ENCODE measurements around the gene PITX1. TPM values are rescaled to one million over a fixed set of nuclear protein-coding genes. Genes with fewer than 3 reads are reported as not detected.

The PITX1 gene
- total and polyA plus RNA-seq, 2 donors (not counting 1 experiment from before 2014, with no cell fraction given) = 1.7 to 3.1 TPM

- no peaks in the 10 kb centered on the region for H3K79me2 ChIP-seq (ENCODE audit: control insufficient read depth, insufficient read depth, low read length)
- no peak overlapping the region for H3K4me3 ChIP-seq (replicated peaks in 1 of 4; ENCODE audit: control extremely low read depth in 1 of 4, insufficient read depth in 1 of 4, low read depth in 3 of 4, low read length in 4 of 4)
- H2AFZ ChIP-seq (ENCODE audit: low read length) = no peak overlapping the region
- H3K9me3 ChIP-seq (ENCODE audit: control insufficient read depth, insufficient read depth, low read depth, low read length) = no peaks in the 10 kb centered on the region
- H3K27me3 ChIP-seq (ENCODE audit: control insufficient read depth, insufficient read depth, low read length) = peaks cover 3% of the 10 kb centered on the region
- peak; percentile 42 to 75 for DNase-seq (ENCODE audit: low read depth in 2 of 2)
- TF ChIP-seq CTCF (conservative IDR thresholded peaks at IDR 0.05 in 1 of 2, IDR thresholded peaks at IDR 0.05 in 1 of 2; ENCODE audit: low read depth in 1 of 2, low read length in 2 of 2) (no peak), EZH2 (IDR thresholded peaks at IDR 0.05; ENCODE audit: low read length, missing control alignments) (no peak)
- H3K4me2 ChIP-seq (ENCODE audit: extremely low read depth, insufficient read depth, low read length) = no peak overlapping the region
- no peaks in the 10 kb centered on the region for H3K36me3 ChIP-seq (ENCODE audit: control insufficient read depth, insufficient read depth, low read length)
- H3K4me1 ChIP-seq (ENCODE audit: control insufficient read depth, extremely low read depth, insufficient read depth, low read length) = no peaks in the 10 kb centered on the region
- H4K20me1 ChIP-seq (ENCODE audit: control insufficient read depth, extremely low read depth, insufficient read depth, low read length) = no peaks in the 10 kb centered on the region
- H3K27ac ChIP-seq (ENCODE audit: insufficient read depth, low read length) = no peak overlapping the region
- H3K9ac ChIP-seq (ENCODE audit: insufficient read depth, low read length) = no peak overlapping the region
These were observed 42.0 kb upstream of the PITX1 start for GRCh38 chr5:135076051-135076491.

- Histone ChIP-seq H3K4me3 (replicated peaks in 1 of 4; ENCODE audit: control extremely low read depth in 1 of 4, insufficient read depth in 1 of 4, low read depth in 3 of 4, low read length in 4 of 4) (no peak overlapping the region), H3K27ac (ENCODE audit: insufficient read depth, low read length) (no peak overlapping the region), H3K27me3 (ENCODE audit: control insufficient read depth, insufficient read depth, low read length) (peaks cover 3% of the 10 kb centered on the region), H3K9me3 (ENCODE audit: control insufficient read depth, insufficient read depth, low read depth, low read length) (no peaks in the 10 kb centered on the region), H4K20me1 (ENCODE audit: control insufficient read depth, extremely low read depth, insufficient read depth, low read length) (no peaks in the 10 kb centered on the region), H3K9ac (ENCODE audit: insufficient read depth, low read length) (no peak overlapping the region), H3K4me2 (ENCODE audit: extremely low read depth, insufficient read depth, low read length) (no peak overlapping the region), H3K79me2 (ENCODE audit: control insufficient read depth, insufficient read depth, low read length) (no peaks in the 10 kb centered on the region), H3K36me3 (ENCODE audit: control insufficient read depth, insufficient read depth, low read length) (no peaks in the 10 kb centered on the region), H3K4me1 (ENCODE audit: control insufficient read depth, extremely low read depth, insufficient read depth, low read length) (no peaks in the 10 kb centered on the region), H2AFZ (ENCODE audit: low read length) (no peak overlapping the region)
- TF ChIP-seq CTCF (conservative IDR thresholded peaks at IDR 0.05 in 1 of 2, IDR thresholded peaks at IDR 0.05 in 1 of 2; ENCODE audit: low read depth in 1 of 2, low read length in 2 of 2) = no peak
- no peak for TF ChIP-seq EZH2 (IDR thresholded peaks at IDR 0.05; ENCODE audit: low read length, missing control alignments)
- DNase-seq (ENCODE audit: low read depth in 2 of 2) = no peak
These were observed 41.6 kb upstream of the PITX1 start for GRCh38 chr5:135075621-135076020.

GRCh38 chr5:135073761-135074345 is 39.8 kb upstream of the PITX1 start:
- Histone ChIP-seq H3K79me2 (ENCODE audit: control insufficient read depth, insufficient read depth, low read length) (no peaks in the 10 kb centered on the region), H3K27me3 (ENCODE audit: control insufficient read depth, insufficient read depth, low read length) (peaks cover under 1% of the 10 kb centered on the region), H2AFZ (ENCODE audit: low read length) (no peak overlapping the region), H4K20me1 (ENCODE audit: control insufficient read depth, extremely low read depth, insufficient read depth, low read length) (no peaks in the 10 kb centered on the region), H3K9me3 (ENCODE audit: control insufficient read depth, insufficient read depth, low read depth, low read length) (no peaks in the 10 kb centered on the region), H3K36me3 (ENCODE audit: control insufficient read depth, insufficient read depth, low read length) (no peaks in the 10 kb centered on the region), H3K4me3 (replicated peaks in 1 of 4; ENCODE audit: control extremely low read depth in 1 of 4, insufficient read depth in 1 of 4, low read depth in 3 of 4, low read length in 4 of 4) (no peak overlapping the region), H3K4me2 (ENCODE audit: extremely low read depth, insufficient read depth, low read length) (no peak overlapping the region), H3K4me1 (ENCODE audit: control insufficient read depth, extremely low read depth, insufficient read depth, low read length) (no peaks in the 10 kb centered on the region), H3K27ac (ENCODE audit: insufficient read depth, low read length) (no peak overlapping the region), H3K9ac (ENCODE audit: insufficient read depth, low read length) (no peak overlapping the region)
- TF ChIP-seq CTCF (conservative IDR thresholded peaks at IDR 0.05 in 1 of 2, IDR thresholded peaks at IDR 0.05 in 1 of 2; ENCODE audit: low read depth in 1 of 2, low read length in 2 of 2) (no peak), EZH2 (IDR thresholded peaks at IDR 0.05; ENCODE audit: low read length, missing control alignments) (no peak)
- DNase-seq (ENCODE audit: low read depth in 2 of 2) = peak; percentile 10 to 54

Measured in fibroblast of lung (primary cell).